ES-I3 (cell line): ENCODE measurements around the gene PITRM1.

Source experiments
- H3K36me3 ChIP-seq: 2 replicates; pipeline ENCODE4 v1.6.1; 2013; ENCODE audit warnings: mild to moderate bottlenecking, low read length, control low read depth, moderate library complexity; ENCODE audit not compliant: insufficient read depth
- H3K4me1 ChIP-seq: 2 replicates; pipeline ENCODE4 v1.6.1; 2013; ENCODE audit warnings: mild to moderate bottlenecking, control low read depth, low read length; ENCODE audit not compliant: insufficient read depth
- H3K9ac ChIP-seq: 2 replicates; pipeline ENCODE4 v1.6.1; 2013; ENCODE audit warnings: low read depth, mild to moderate bottlenecking, low read length, moderate library complexity
- H3K9me3 ChIP-seq: 2 replicates; pipeline ENCODE4 v1.6.1; 2013; ENCODE audit warnings: mild to moderate bottlenecking, low read length, moderate library complexity; ENCODE audit not compliant: control insufficient read depth, insufficient read depth

PITRM1 gene

GRCh38 chr10:3093996-3094395 lies 78.6 kb downstream of the PITRM1 start:
- H3K4me1 ChIP-seq, result peaks cover 35% of the 10 kb centered on the region
- H3K36me3 ChIP-seq, result peaks cover 5% of the 10 kb centered on the region
- no peaks in the 10 kb centered on the region for H3K9me3 ChIP-seq
- H3K9ac ChIP-seq, result no peak overlapping the region

- peaks cover 5% of the 10 kb centered on the region for H3K36me3 ChIP-seq
- no peaks in the 10 kb centered on the region for H3K9me3 ChIP-seq
- no peak overlapping the region for H3K9ac ChIP-seq
- H3K4me1 ChIP-seq, result peaks cover 35% of the 10 kb centered on the region
These were observed 80.7 kb downstream of the PITRM1 start for GRCh38 chr10:3091921-3092320.

GRCh38 chr10:3090914-3091787 lies 81.4 kb downstream of the PITRM1 start:
- no peaks in the 10 kb centered on the region for H3K9me3 ChIP-seq
- H3K9ac ChIP-seq, result no peak overlapping the region
- peaks cover 35% of the 10 kb centered on the region for H3K4me1 ChIP-seq
- peaks cover 3% of the 10 kb centered on the region for H3K36me3 ChIP-seq

DNA sequence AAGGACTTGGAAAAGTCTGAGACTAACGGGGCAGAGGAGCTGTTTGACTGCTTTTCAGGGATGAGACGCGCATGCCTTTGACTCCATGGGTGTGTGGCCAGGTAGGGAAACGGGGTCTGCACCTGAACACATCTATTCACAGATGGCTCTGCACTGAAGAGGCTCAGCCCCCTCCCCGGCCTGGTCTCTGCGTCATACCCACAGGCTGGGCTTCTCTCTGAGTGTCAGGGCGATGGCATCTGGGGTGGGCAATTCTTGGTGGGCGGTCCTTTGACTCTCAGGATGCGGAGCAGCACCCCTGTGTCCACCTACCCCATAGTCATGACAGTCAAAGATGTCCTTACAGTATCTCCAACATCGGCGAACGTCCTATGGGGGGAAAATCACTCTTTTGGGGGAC lies 82.2 kb downstream of the PITRM1 start:
- peaks cover 3% of the 10 kb centered on the region; the same call in 1 of the 2 replicates for H3K36me3 ChIP-seq
- H3K9ac ChIP-seq, result no peak overlapping the region
- H3K4me1 ChIP-seq, result peaks cover 27% of the 10 kb centered on the region
- no peaks in the 10 kb centered on the region for H3K9me3 ChIP-seq
